ENCODE data around the gene AGFG2. TPM values are rescaled to one million over a fixed set of nuclear protein-coding genes. Genes with fewer than 3 reads are reported as not detected.

The AGFG2 gene
- total and polyA plus RNA-seq, 2 donors: 7.4 to 15.4 TPM

- no peak for DNase-seq (ENCODE audit: low read depth in 6 of 9, low spot score in 9 of 9)
- Histone ChIP-seq H3K9me3 (ENCODE audit: control insufficient read depth in 2 of 2, insufficient read depth in 1 of 2, low read length in 1 of 2) (peaks cover 0 to 10% of the 10 kb centered on the region in 2 donors), H3K4me3 (ENCODE audit: low read length in 2 of 2) (no peak overlapping the region), H3K4me1 (ENCODE audit: control insufficient read depth in 2 of 2, insufficient read depth in 2 of 2, low read length in 2 of 2) (peaks cover 10 to 50% of the 10 kb centered on the region in 2 donors), H3K27me3 (ENCODE audit: control insufficient read depth in 2 of 2, insufficient read depth in 1 of 2, low read length in 1 of 2) (peaks cover 0 to 21% of the 10 kb centered on the region in 2 donors), H3K27ac (ENCODE audit: low read depth in 1 of 2, low read length in 1 of 2) (peak overlapping the region in 1 of 2 donors; percentile 51), H3K36me3 (ENCODE audit: control insufficient read depth in 2 of 2, insufficient read depth in 2 of 2, low read length in 1 of 2) (peaks cover 50 to 52% of the 10 kb centered on the region in 2 donors)
- 96% methylated on average over 20 of the region's 20 CpGs for WGBS
These were observed 33.4 kb downstream of the AGFG2 start for GRCh38 chr7:100572281-100572948.

DNA sequence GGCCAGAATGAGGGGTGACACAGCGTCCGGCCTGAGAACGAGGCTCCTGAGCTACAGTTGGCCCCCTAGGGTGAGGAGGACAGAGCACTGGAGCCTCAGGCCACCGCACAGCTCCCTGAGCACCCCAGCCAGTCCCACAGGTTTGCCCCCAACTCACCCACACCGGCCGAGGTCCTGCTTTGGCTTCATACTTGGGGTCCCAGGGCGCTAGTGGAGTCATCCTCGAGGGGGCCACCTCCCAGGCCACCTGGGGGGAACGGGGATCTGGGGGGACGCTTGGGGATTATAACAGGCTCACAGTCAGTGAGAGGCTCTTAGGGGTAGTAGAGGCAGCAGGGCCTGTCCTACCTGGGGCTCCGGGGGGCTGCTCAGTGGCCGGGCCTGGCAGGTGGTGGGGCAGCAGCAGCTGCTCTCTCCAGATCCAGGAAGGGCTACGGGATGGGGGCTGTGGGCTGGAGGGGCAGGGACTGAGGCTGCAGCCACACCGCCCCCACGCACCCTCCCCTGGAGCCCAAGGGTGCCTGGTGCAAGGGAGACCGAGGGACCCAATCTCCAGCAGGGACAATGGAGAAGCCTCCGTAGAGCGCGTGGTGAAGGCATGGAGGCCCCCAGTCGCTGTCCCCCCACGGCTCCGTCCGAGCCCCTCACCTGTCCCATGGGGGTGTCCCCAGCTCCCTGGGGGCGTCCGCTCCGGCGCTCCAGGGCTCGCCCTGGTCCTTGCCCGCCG lies 34.1 kb downstream of the AGFG2 start:
- Histone ChIP-seq H3K9me3 (ENCODE audit: control insufficient read depth in 2 of 2, insufficient read depth in 1 of 2, low read length in 1 of 2) (peaks cover 0 to 10% of the 10 kb centered on the region in 2 donors), H3K36me3 (ENCODE audit: control insufficient read depth in 2 of 2, insufficient read depth in 2 of 2, low read length in 1 of 2) (peaks cover 57 to 58% of the 10 kb centered on the region in 2 donors), H3K4me1 (ENCODE audit: control insufficient read depth in 2 of 2, insufficient read depth in 2 of 2, low read length in 2 of 2) (peaks cover 10 to 44% of the 10 kb centered on the region in 2 donors), H3K4me3 (ENCODE audit: low read length in 2 of 2) (no peak overlapping the region), H3K27me3 (ENCODE audit: control insufficient read depth in 2 of 2, insufficient read depth in 1 of 2, low read length in 1 of 2) (peaks cover 0 to 21% of the 10 kb centered on the region in 2 donors), H3K27ac (ENCODE audit: low read depth in 1 of 2, low read length in 1 of 2) (no peak overlapping the region)
- 99% methylated on average over 30 of the region's 30 CpGs for WGBS
- DNase-seq (ENCODE audit: low read depth in 6 of 9, low spot score in 9 of 9): no peak

GRCh38 chr7:100573691-100574361 lies 34.8 kb downstream of the AGFG2 start, which contains the start of gene SAP25:
SAP25 (minus strand) TSS chr7:100573900; CDS start chr7:100573742, 158 bp downstream.
- H3K27ac ChIP-seq (ENCODE audit: low read depth in 1 of 2, low read length in 1 of 2): no peak within 1 kb of the TSS
- H3K36me3 ChIP-seq (ENCODE audit: control insufficient read depth in 2 of 2, insufficient read depth in 2 of 2, low read length in 1 of 2): peaks cover 64 to 66% of the 10 kb centered on the region in 2 donors
- peaks cover 10 to 37% of the 10 kb centered on the region in 2 donors for H3K4me1 ChIP-seq (ENCODE audit: control insufficient read depth in 2 of 2, insufficient read depth in 2 of 2, low read length in 2 of 2)
- no peak for DNase-seq (ENCODE audit: low read depth in 6 of 9, low spot score in 9 of 9)
- H3K27me3 ChIP-seq (ENCODE audit: control insufficient read depth in 2 of 2, insufficient read depth in 1 of 2, low read length in 1 of 2): peaks cover 0 to 21% of the 10 kb centered on the region in 2 donors
- H3K9me3 ChIP-seq (ENCODE audit: control insufficient read depth in 2 of 2, insufficient read depth in 1 of 2, low read length in 1 of 2): peaks cover 0 to 5% of the 10 kb centered on the region in 2 donors
- H3K4me3 ChIP-seq (ENCODE audit: low read length in 2 of 2): no peak within 1 kb of the TSS
- WGBS: 96% methylated on average over 70 of the region's 70 CpGs

GRCh38 chr7:100574362-100575205 lies 35.6 kb downstream of the AGFG2 start:
- no peak overlapping the region for H3K27ac ChIP-seq (ENCODE audit: low read depth in 1 of 2, low read length in 1 of 2)
- H3K4me1 ChIP-seq (ENCODE audit: control insufficient read depth in 2 of 2, insufficient read depth in 2 of 2, low read length in 2 of 2): peaks cover 8 to 30% of the 10 kb centered on the region in 2 donors
- WGBS: 96% methylated on average over 44 of the region's 44 CpGs
- peaks cover 0 to 13% of the 10 kb centered on the region in 2 donors for H3K27me3 ChIP-seq (ENCODE audit: control insufficient read depth in 2 of 2, insufficient read depth in 1 of 2, low read length in 1 of 2)
- no peak for DNase-seq (ENCODE audit: low read depth in 6 of 9, low spot score in 9 of 9)
- peaks cover 0 to 1% of the 10 kb centered on the region in 2 donors for H3K9me3 ChIP-seq (ENCODE audit: control insufficient read depth in 2 of 2, insufficient read depth in 1 of 2, low read length in 1 of 2)
- no peak overlapping the region for H3K4me3 ChIP-seq (ENCODE audit: low read length in 2 of 2)
- peaks cover 70 to 73% of the 10 kb centered on the region in 2 donors for H3K36me3 ChIP-seq (ENCODE audit: control insufficient read depth in 2 of 2, insufficient read depth in 2 of 2, low read length in 1 of 2)

- no peaks in the 10 kb centered on the region for H3K9me3 ChIP-seq (ENCODE audit: control insufficient read depth in 2 of 2, insufficient read depth in 1 of 2, low read length in 1 of 2)
- H3K27me3 ChIP-seq (ENCODE audit: control insufficient read depth in 2 of 2, insufficient read depth in 1 of 2, low read length in 1 of 2): peaks cover 0 to 7% of the 10 kb centered on the region in 2 donors
- peaks cover 76 to 80% of the 10 kb centered on the region in 2 donors for H3K36me3 ChIP-seq (ENCODE audit: control insufficient read depth in 2 of 2, insufficient read depth in 2 of 2, low read length in 1 of 2)
- H3K4me1 ChIP-seq (ENCODE audit: control insufficient read depth in 2 of 2, insufficient read depth in 2 of 2, low read length in 2 of 2): peaks cover 3 to 23% of the 10 kb centered on the region in 2 donors
- no peak for DNase-seq (ENCODE audit: low read depth in 6 of 9, low spot score in 9 of 9)
- 96% methylated on average over 14 of the region's 14 CpGs for WGBS
- H3K27ac ChIP-seq (ENCODE audit: low read depth in 1 of 2, low read length in 1 of 2): no peak overlapping the region
- no peak overlapping the region for H3K4me3 ChIP-seq (ENCODE audit: low read length in 2 of 2)
These were observed 36.2 kb downstream of the AGFG2 start for GRCh38 chr7:100575206-100575631.

DNA sequence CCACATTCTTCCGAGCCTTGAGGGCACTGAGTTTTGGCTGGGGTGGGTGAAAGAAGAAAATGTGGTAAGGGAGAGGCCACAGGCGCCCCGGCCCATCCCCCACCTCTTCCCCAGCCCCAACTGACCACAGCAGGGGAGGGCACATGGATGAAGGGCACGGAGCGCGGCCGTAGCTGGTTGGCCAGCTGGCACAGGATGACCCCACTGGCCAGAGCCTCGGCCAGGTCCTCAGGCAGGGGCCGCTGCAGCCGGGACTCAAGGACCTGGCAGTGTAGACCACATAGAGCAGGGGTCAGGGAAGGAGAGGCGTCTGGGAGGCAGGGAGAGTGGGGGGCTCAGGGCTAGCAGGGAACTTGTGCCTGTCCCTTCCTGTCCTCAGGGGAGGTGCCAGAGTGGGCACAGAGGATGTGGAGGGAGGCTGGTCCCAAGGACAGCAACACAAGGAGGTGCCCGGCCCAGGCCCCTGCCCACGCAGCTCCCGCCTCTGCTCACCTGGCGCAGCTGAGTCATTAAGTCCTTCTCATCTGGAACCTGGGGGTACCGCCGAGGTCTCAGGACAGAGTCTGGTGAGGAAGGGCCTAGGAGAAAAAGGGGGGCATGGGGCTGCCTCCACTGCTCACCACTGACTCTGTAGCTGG lies 36.9 kb downstream of the AGFG2 start:
- peaks cover 0 to 17% of the 10 kb centered on the region in 2 donors for H3K4me1 ChIP-seq (ENCODE audit: control insufficient read depth in 2 of 2, insufficient read depth in 2 of 2, low read length in 2 of 2)
- peaks cover 83 to 86% of the 10 kb centered on the region in 2 donors for H3K36me3 ChIP-seq (ENCODE audit: control insufficient read depth in 2 of 2, insufficient read depth in 2 of 2, low read length in 1 of 2)
- no peaks in the 10 kb centered on the region for H3K9me3 ChIP-seq (ENCODE audit: control insufficient read depth in 2 of 2, insufficient read depth in 1 of 2, low read length in 1 of 2)
- DNase-seq (ENCODE audit: low read depth in 6 of 9, low spot score in 9 of 9): no peak
- H3K27ac ChIP-seq (ENCODE audit: low read depth in 1 of 2, low read length in 1 of 2): no peak overlapping the region
- peaks cover 0 to 4% of the 10 kb centered on the region in 2 donors for H3K27me3 ChIP-seq (ENCODE audit: control insufficient read depth in 2 of 2, insufficient read depth in 1 of 2, low read length in 1 of 2)
- no peak overlapping the region for H3K4me3 ChIP-seq (ENCODE audit: low read length in 2 of 2)
- 96% methylated on average over 17 of the region's 17 CpGs for WGBS

- DNase-seq (ENCODE audit: low read depth in 6 of 9, low spot score in 9 of 9): no peak
- Histone ChIP-seq H3K36me3 (ENCODE audit: control insufficient read depth in 2 of 2, insufficient read depth in 2 of 2, low read length in 1 of 2) (peaks cover 89 to 92% of the 10 kb centered on the region in 2 donors), H3K27ac (ENCODE audit: low read depth in 1 of 2, low read length in 1 of 2) (no peak overlapping the region), H3K4me1 (ENCODE audit: control insufficient read depth in 2 of 2, insufficient read depth in 2 of 2, low read length in 2 of 2) (peaks cover 0 to 11% of the 10 kb centered on the region in 2 donors), H3K27me3 (ENCODE audit: control insufficient read depth in 2 of 2, insufficient read depth in 1 of 2, low read length in 1 of 2) (no peaks in the 10 kb centered on the region), H3K4me3 (ENCODE audit: low read length in 2 of 2) (no peak overlapping the region), H3K9me3 (ENCODE audit: control insufficient read depth in 2 of 2, insufficient read depth in 1 of 2, low read length in 1 of 2) (no peaks in the 10 kb centered on the region)
- WGBS: 97% methylated on average over 13 of the region's 13 CpGs
These were observed 37.5 kb downstream of the AGFG2 start for GRCh38 chr7:100576384-100576993.

- 99% methylated on average over 24 of the region's 24 CpGs for WGBS
- Histone ChIP-seq H3K4me3 (ENCODE audit: low read length in 2 of 2) (no peak overlapping the region), H3K9me3 (ENCODE audit: control insufficient read depth in 2 of 2, insufficient read depth in 1 of 2, low read length in 1 of 2) (no peaks in the 10 kb centered on the region), H3K27ac (ENCODE audit: low read depth in 1 of 2, low read length in 1 of 2) (no peak overlapping the region), H3K4me1 (ENCODE audit: control insufficient read depth in 2 of 2, insufficient read depth in 2 of 2, low read length in 2 of 2) (peaks cover 0 to 7% of the 10 kb centered on the region in 2 donors), H3K36me3 (ENCODE audit: control insufficient read depth in 2 of 2, insufficient read depth in 2 of 2, low read length in 1 of 2) (peaks cover 92 to 98% of the 10 kb centered on the region in 2 donors), H3K27me3 (ENCODE audit: control insufficient read depth in 2 of 2, insufficient read depth in 1 of 2, low read length in 1 of 2) (no peaks in the 10 kb centered on the region)
- no peak for DNase-seq (ENCODE audit: low read depth in 6 of 9, low spot score in 9 of 9)
These were observed 38.1 kb downstream of the AGFG2 start for GRCh38 chr7:100577103-100577502.

Measured in thymus (tissue), 11 donors.